ENCODE measurements around the gene PIK3R1. TPM values are rescaled to one million over a fixed set of nuclear protein-coding genes. Genes with fewer than 3 reads are reported as not detected.

Gene PIK3R1
- total RNA-seq, 1 donor from 2014 or later, result 15.5 TPM

DNA sequence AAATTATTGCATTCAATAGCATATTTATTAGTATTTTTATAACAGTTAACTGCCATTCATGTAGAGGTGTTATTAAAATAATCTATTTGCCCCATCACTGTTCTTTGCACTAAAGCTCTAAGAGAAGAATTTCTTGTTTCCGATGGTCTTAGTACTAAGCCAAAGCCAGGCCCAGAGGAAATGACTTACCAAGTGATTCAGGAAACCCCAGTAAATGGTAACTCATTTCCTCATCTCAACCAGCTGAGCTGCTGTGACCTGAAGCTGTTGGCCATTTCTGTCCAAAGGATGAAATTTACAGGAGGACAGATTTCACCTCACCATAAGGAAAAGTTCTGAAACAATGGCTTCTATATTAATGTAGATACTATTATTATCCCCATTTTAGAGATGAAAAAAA is 117.0 kb downstream of the PIK3R1 start:
- Histone ChIP-seq H3K27me3 (ENCODE audit: control insufficient read depth, insufficient read depth, low read length) (no peaks in the 10 kb centered on the region), H3K4me3 (ENCODE audit: low read depth, low read length) (no peak overlapping the region), H3K36me3 (ENCODE audit: control insufficient read depth, insufficient read depth, low read length) (no peaks in the 10 kb centered on the region)
- no peak for TF ChIP-seq CTCF (IDR thresholded peaks at IDR 0.05; ENCODE audit: insufficient read depth, low read length, severe bottlenecking)
- FAIRE-seq, result no peak
- DNase-seq (ENCODE audit: low read depth), result peak; percentile 66

DNA sequence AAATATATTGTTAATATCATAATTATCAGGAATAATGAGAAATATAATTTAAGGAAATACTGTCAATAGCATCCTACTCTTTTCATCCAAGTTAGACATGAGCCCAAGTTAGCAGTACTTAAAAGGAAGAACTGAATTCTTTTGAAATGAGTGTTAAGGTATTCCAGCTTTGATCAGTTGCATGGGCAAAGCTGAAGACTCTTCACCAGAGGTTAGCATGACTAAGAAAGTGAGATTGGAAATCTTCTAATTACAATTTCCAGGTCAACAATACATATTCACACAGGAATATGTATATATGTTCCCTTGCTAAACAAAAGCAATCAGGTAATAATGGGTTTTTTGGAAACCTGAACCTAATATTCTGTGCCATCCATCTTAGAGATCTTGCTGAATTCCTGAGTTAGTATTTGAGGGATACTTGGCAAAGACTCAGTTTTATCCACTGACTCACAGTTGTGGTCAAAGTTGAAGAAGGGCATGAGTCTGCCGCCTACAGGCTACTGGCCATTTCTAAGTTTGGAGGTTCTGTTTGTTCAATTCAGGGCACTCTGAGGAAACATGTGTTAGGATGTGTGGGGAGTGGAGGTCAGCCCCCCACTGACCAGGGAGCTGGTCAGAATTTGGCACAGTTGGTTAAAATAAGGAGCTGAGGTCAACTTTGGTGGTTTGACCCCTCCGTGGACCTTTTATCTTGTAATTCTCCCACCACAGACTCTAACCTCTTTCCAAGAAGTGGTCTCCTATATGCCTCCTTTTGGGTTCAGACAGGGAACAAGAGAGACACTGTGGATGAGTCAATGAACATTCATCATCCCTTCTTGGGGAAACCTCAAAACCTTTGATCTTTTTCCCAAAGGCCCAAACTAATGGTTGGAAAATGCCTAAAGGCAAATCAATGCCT is 118.3 kb downstream of the PIK3R1 start:
- DNase-seq (ENCODE audit: low read depth), result peak; percentile 87
- Histone ChIP-seq H3K36me3 (ENCODE audit: control insufficient read depth, insufficient read depth, low read length) (no peaks in the 10 kb centered on the region), H3K4me3 (ENCODE audit: low read depth, low read length) (no peak overlapping the region), H3K27me3 (ENCODE audit: control insufficient read depth, insufficient read depth, low read length) (no peaks in the 10 kb centered on the region)
- TF ChIP-seq CTCF (IDR thresholded peaks at IDR 0.05; ENCODE audit: insufficient read depth, low read length, severe bottlenecking), result peak; percentile 40
- no peak for FAIRE-seq

DNA sequence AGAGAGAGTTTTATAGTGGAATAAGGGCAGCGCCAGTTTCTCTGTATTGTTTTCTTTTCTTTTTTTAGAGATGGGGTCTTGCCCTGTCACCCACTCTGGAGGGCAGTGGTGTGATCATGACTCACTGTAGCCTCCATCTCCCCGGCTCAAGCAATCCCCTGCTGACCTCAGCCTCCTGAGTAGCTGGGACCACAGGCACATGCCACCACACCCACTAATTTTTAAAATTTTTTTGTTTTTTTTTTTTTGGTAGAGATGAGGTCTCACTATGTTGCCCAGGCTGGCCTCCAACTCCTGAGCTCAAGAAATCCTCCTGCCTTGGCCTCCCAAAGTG is 119.0 kb downstream of the PIK3R1 start:
- no peak for FAIRE-seq
- TF ChIP-seq CTCF (IDR thresholded peaks at IDR 0.05; ENCODE audit: insufficient read depth, low read length, severe bottlenecking), result no peak
- Histone ChIP-seq H3K36me3 (ENCODE audit: control insufficient read depth, insufficient read depth, low read length) (no peaks in the 10 kb centered on the region), H3K27me3 (ENCODE audit: control insufficient read depth, insufficient read depth, low read length) (no peaks in the 10 kb centered on the region), H3K4me3 (ENCODE audit: low read depth, low read length) (no peak overlapping the region)
- no peak for DNase-seq (ENCODE audit: low read depth)

DNA sequence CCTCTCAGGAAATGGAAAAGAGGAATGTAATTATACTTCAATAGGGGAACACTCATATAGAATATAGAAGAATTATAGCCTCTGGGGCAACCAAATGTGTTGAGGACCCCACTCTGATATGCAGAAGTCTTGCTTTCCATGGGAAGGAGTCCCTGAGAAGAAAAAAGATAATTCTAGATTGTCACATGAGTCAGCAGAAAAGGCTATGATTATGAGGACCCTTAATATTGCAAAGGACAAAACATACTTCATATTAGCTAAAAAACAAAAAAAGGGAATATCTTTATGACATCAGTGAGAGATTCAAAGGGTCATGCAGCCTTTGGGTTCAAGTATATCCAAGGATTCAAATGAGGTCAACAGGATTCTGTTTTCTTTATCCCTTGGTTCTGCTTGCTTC is 119.5 kb downstream of the PIK3R1 start:
- no peak for TF ChIP-seq CTCF (IDR thresholded peaks at IDR 0.05; ENCODE audit: insufficient read depth, low read length, severe bottlenecking)
- no peak for DNase-seq (ENCODE audit: low read depth)
- H3K27me3 ChIP-seq (ENCODE audit: control insufficient read depth, insufficient read depth, low read length), result no peaks in the 10 kb centered on the region
- H3K36me3 ChIP-seq (ENCODE audit: control insufficient read depth, insufficient read depth, low read length), result no peaks in the 10 kb centered on the region
- no peak overlapping the region for H3K4me3 ChIP-seq (ENCODE audit: low read depth, low read length)
- FAIRE-seq, result no peak

DNA sequence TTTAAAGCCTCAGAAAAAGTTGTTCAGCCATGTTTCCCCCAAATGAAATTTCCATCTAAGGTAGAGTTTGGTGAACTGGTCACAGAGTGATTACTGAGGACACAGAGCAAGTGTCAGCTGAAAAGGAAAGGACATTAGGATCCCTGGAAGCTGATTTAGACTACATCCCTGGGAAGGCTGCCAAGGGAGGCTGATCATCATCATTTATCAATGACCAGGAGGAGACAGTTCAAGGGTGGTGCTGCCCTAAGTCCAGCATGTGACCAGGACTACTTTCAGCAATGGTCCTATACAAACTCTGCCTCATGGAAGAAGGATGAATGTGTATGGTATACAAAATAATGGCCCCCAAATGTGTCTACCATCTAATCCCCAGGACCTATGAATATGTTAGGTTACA is 120.6 kb downstream of the PIK3R1 start:
- Histone ChIP-seq H3K27me3 (ENCODE audit: control insufficient read depth, insufficient read depth, low read length) (no peaks in the 10 kb centered on the region), H3K4me3 (ENCODE audit: low read depth, low read length) (no peak overlapping the region), H3K36me3 (ENCODE audit: control insufficient read depth, insufficient read depth, low read length) (no peaks in the 10 kb centered on the region)
- DNase-seq (ENCODE audit: low read depth) (no peak), FAIRE-seq (no peak)
- TF ChIP-seq CTCF (IDR thresholded peaks at IDR 0.05; ENCODE audit: insufficient read depth, low read length, severe bottlenecking), result no peak

- FAIRE-seq, result no peak
- Histone ChIP-seq H3K4me3 (ENCODE audit: low read depth, low read length) (no peak overlapping the region), H3K36me3 (ENCODE audit: control insufficient read depth, insufficient read depth, low read length) (no peaks in the 10 kb centered on the region), H3K27me3 (ENCODE audit: control insufficient read depth, insufficient read depth, low read length) (no peaks in the 10 kb centered on the region)
- no peak for DNase-seq (ENCODE audit: low read depth)
- TF ChIP-seq CTCF (IDR thresholded peaks at IDR 0.05; ENCODE audit: insufficient read depth, low read length, severe bottlenecking), result no peak
These were observed 121.7 kb downstream of the PIK3R1 start for GRCh38 chr5:68337235-68337634.
